HCEC 1CT (cell line): ENCODE results near the gene RAB3IP.
A peak's percentile ranks its signal among the peaks of the same experiment; 100 is the strongest.

ENCODE experiments used
- DNase-seq: peaks from one replicate; pipeline ENCODE4 v3.0.0-alpha.2; 2017

RAB3IP gene

GRCh38 chr12:69738351-69739286, at the start of gene RAB3IP:
RAB3IP (plus strand) TSS chr12:69738860; CDS start chr12:69755409, 16,549 bp downstream.
- DNase-seq, result peak; percentile 70

DNA sequence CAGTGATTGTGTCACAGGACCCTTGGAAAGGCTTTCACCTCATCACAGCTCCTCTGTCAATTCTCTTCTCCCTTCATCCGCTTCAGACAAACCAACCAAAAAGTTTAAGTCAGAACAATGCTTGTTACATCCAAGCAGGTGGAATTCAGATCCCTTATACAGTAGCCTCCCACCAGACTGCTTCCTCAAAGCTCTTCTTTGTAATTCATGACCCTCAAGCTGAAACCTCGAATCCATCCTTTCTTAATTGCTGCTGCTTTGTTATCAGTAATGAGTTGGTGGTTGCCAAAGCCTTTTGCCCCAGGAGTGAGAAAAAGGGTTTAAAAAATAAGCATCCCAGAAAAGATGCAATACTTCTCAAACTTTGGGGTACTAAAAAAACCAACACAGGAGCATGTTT, 49.0 kb upstream of the RAB3IP start:
- no peak for DNase-seq

DNA sequence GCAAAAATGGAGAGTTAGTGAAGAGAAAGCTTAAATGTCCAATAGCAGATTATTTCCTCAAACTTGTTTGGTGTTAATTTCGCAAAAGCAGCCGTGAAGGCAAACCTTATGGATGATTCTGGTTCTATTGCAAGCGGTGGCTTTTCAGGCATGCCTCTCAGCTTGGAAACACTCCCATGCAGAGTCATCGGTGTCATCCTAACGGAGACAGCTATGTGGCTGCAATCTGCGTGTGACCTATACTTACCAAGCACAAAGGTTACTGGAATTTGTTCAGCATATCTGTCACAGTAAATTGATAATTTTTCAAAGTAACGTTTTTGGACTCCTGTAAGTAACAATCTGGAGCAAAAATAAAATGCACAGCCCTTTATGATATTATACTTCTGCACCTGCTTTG, 44.5 kb upstream of the RAB3IP start:
- DNase-seq, result no peak

DNA sequence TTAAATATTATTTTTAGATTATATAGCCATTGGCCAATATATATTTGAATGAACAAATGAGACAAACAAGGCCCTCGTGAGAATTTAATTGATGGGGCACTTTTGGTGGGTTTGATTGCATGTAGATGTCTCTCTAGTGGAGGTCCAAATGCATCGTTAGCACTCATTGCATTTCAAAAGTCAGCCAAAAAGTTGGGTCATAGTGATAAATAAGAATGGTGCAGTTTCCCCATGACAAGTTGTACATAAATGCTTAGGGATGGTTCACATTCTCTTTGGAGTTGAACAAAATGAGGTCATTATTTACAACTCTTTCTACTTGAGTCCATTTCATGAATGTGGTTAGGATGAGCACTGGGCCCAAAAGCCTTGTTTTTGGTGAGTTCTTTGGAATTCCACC, 40.6 kb upstream of the RAB3IP start:
- no peak for DNase-seq

DNA sequence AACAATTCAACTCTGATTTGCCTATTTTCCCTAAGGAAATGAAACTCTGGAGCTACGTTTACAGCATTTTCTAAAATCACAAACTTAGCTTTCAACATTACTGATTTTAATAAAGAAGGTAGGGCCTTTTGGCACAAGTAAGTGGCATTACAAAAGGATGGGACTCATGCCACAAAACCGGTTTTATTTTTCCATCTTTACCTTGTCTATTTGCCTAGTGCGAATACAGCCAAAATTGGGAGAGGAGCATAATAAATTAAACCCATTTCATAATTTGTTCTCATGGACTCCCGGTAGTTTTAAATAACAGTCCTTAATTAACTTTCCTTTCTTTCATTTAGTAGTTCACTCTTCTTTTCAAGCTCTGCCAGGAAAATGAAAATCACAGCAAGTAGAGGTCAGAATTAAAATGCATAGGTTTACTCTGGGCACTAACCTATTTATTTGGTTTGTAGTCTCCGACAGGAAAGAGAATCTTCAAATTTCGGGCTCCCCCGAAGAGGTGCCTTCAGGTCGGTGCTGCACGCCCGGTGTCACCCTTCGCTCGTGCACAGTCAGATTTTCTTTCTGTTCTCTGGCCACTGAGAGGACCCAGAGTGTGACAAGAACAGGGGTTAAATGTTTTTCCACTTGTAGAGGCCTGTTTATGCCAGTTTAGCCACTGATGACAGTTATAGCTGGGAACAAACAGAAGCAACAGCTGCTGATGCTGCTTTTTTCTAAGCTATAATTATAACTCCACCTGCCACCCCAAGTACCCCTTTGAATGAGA, 39.7 kb upstream of the RAB3IP start, which contains the start of gene BEST3:
Gene BEST3 (minus strand): TSS at position 535 of the 772 bp plus-strand sequence. CDS start 1,505 bp downstream, outside the sequence.
- no peak for DNase-seq

DNA sequence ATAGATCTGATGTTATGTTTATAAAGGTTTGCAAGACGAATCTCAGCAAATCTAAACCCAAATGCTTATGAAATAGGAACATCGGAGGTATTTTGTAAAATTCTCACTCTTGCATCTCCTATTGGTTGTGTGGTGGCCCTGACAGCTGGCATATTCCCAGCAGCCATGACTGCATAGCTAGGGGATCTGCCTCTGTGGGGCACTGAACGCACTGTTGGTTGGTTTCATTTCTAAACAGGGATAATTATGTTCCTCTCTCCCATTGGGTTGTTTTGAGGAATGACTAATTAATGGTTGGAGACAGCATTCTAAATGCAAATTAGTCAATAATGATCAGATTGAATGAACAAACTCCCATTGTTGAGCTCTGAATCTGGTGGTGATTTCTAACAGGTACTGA, 36.8 kb upstream of the RAB3IP start:
- DNase-seq, result no peak

- no peak for DNase-seq
Measured at GRCh38 chr12:69703146-69703642, 35.5 kb upstream of the RAB3IP start.

- no peak for DNase-seq
Measured at GRCh38 chr12:69704357-69704756, 34.3 kb upstream of the RAB3IP start.

GRCh38 chr12:69708649-69709048, 30.0 kb upstream of the RAB3IP start:
- no peak for DNase-seq

GRCh38 chr12:69712826-69713225, 25.8 kb upstream of the RAB3IP start:
- no peak for DNase-seq

DNA sequence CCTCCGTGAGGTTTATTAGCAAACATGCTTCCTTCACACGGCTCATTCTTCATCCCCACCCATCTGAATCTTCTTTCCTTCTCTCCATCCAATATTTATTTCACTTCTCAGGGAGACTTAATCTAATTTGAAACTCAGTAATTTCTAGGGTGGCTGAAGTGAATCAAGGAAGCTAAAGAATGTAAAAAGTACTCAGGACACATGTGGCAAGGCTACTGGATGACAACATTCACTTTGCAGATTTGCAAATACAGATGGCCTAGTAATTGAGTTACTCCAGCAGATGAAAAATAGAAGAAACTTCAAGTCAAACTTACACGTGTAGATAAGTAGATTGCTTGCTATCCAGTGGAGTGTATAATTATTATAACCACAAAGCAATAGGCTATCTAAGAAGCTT, 24.1 kb upstream of the RAB3IP start:
- no peak for DNase-seq

- no peak for DNase-seq
Measured at GRCh38 chr12:69719336-69720316, 19.0 kb upstream of the RAB3IP start.

- no peak for DNase-seq
Measured at GRCh38 chr12:69720750-69721149, 17.9 kb upstream of the RAB3IP start.

DNA sequence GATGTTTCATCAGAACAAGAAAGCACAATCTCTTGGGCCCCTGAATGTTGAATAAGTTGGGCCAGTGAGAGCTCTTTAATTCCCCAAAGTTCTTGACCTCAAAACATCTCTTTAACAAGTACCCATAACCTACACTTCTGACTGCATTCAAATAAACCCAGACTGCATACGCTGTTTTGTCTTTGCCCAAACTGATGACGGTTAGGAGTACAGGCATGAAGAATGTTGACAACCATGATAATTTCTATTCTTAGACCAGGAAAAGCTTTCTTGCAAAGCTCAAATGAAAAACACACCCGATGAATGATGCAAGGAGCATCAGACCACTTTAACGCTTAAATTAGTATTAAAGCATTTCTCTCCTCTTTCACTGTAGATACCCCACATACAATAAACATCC, 11.7 kb upstream of the RAB3IP start:
- no peak for DNase-seq

DNA sequence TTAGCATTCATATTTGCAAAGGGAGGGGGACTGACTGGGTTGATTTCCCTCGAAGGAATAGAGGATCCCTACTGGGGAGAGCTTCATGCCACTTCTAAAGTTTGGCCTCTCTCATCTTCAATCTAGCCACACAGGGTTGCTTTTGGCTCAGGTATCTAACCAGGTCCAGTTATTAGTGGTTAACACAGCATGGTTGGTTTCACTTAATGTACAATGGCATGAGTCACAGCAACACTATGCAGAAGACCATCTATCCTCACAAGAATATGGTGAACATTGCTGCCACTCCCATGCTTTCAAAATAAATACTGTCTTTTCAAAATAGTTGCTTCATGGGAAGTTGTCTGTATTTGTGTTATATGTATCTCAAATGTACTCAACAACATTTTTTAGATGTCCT, 6.6 kb upstream of the RAB3IP start:
- DNase-seq, result peak; percentile 19

DNA sequence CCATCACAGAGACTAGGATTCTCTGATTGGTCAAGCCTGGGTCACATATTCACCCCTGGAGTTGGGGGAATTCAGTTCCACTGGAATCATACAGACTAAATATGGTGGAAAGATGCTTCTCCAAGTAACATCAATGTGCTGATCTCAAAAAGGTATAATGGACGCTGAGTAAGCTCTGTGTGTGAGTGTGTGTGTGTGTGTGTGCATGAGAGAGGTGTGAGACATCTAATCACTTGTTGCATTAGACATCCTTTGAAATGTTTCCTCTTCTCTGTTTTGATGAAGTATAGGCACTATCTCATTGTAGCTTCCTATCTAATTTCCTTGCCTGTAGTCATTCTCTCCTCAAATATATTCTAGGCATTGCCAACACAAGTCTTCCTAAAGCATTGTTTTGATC, 5.0 kb upstream of the RAB3IP start:
- no peak for DNase-seq

DNA sequence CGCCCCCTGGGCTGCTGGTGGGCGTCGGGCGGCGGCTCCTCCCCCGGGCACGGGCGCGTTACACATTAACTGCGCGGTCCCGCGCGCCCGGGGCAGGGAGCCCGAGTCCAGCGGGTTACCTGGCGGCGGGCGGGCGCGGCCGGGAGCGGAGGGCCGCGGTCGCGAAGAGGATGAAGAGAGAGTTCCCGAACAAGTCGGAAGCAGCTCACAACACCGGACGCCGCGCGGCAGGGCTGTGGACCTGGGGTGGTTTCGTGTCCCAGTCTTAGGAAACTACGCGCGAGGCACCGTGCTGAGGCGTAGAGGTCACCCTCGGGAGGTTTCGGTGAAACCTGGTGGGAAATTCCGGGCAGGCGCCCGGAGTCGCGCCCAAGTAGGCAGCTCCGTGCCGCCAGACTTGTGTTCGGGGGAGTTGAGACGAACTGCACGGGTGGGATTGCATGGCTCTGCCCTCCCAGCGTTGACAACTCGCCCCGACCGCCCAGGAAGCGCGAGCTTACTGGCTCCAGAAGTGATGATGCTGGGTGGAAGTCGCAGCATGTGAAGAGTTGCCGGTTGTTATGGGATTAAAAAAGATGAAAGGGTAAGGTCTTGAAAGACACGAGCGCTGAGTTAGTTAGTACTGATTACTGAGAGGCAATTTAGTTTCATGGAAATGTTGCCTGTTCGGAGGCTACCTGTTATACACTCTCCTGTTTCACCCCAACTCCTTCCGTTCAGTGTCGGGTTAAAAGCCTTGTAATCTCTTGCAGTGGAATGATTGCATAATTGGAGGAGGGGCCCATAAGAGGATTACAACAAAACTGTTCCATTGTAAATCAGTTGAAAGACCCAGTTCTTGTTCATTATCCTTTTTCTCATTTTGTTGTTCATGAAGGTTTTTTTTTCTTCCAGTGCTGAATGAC, 879 bp downstream of the RAB3IP start:
- DNase-seq, result no peak

GRCh38 chr12:69744109-69744508, 5.4 kb downstream of the RAB3IP start:
- no peak for DNase-seq

DNA sequence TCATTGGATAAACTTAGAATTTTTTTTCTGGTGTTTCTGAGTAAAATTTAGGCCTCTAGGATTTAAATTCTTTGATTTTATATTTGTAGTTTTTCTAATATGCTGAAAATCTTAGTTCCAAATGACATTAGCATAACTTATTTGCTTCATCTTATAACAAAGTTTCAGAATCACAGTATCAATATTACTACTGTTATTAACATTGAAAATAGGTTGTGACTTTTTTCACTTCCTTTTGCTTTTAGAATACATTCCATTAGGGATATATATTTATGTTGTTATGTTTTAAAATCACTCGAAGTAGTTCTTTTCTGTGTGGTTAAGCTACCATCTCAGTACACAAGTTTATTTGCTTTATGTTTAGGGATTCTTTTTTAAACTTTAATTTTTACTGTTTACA, 12.8 kb downstream of the RAB3IP start:
- no peak for DNase-seq

DNA sequence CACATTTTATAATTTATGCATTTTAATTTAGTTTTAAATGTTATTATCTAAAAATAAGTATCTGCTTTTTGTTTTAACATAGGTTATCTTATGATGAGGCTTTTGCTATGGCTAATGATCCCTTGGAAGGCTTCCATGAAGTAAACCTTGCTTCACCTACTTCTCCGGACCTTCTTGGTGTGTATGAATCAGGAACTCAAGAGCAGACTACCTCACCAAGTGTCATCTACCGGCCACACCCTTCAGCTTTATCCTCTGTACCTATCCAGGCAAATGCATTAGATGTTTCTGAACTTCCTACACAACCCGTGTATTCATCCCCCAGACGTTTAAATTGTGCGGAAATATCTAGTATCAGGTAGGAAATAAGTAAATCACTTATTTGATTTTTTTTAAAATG, 16.6 kb downstream of the RAB3IP start:
- DNase-seq, result no peak

GRCh38 chr12:69756088-69756755, 17.6 kb downstream of the RAB3IP start:
- DNase-seq, result no peak
